Ishikawa (cell line): ENCODE results near the gene TXNRD1.

Experiments
- FOXM1 ChIP-seq: IDR thresholded peaks from 2 replicates; pipeline ENCODE4 v1.6.1; 2012; ENCODE audit warnings: low read depth, borderline replicate concordance
- MAX ChIP-seq: IDR thresholded peaks from 2 replicates; pipeline ENCODE4 v1.6.1; 2012
- TAF1 ChIP-seq: IDR thresholded peaks from 2 replicates; pipeline ENCODE4 v1.6.1; 2012; ENCODE audit warnings: low read depth, mild to moderate bottlenecking
- TEAD4 ChIP-seq: IDR thresholded peaks from 2 replicates; pipeline ENCODE4 v1.6.1; 2012
- YY1 ChIP-seq: IDR thresholded peaks from 2 replicates; pipeline ENCODE4 v1.6.1; 2012; ENCODE audit warnings: low read depth
- TF ChIP-seq, protein P1 (sequence below): IDR thresholded peaks from 2 replicates; pipeline ENCODE4 v1.6.1; 2012

DNA sequence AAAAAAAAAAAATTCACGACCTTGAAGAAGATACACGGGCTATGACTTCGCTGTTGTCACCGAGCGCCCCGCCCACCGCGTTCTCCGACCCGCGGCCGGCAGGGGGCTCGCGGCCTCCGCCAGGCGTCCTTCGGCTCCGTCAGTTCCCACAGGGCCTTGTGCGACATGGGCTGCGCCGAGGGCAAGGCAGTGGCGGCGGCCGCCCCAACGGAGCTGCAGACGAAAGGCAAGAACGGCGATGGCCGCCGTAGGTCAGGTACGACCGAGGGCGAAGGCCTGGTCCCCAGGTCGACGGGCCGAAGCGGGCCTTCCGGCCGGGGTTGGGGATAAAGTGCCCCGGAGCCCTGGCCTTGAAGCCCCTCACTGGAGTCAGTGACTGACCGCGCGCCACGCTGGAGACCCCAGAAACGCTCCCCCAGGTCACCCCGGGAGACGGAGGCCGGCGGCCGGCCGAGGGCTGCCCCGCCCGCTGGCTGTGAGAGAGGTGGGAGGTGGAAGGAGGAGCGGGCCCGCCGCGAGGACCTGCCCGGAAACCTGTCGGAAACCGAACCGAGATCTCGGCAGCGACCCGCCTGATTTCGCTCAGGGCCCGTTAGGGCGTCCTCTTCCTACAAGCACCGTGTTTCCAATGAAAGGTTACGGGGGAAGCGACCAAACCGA is at the start of gene TXNRD1:
- TF ChIP-seq MAX (no peak), FOXM1 (no peak), YY1 (no peak), TAF1 (no peak), TEAD4 (no peak)
- TF ChIP-seq, protein P1, sequence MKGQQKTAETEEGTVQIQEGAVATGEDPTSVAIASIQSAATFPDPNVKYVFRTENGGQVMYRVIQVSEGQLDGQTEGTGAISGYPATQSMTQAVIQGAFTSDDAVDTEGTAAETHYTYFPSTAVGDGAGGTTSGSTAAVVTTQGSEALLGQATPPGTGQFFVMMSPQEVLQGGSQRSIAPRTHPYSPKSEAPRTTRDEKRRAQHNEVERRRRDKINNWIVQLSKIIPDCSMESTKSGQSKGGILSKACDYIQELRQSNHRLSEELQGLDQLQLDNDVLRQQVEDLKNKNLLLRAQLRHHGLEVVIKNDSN: no peak
